CD4-positive, alpha-beta memory T cell (primary cell): ENCODE results near the gene EOGT. TPM values are rescaled to one million over a fixed set of nuclear protein-coding genes. Genes with fewer than 3 reads are reported as not detected.

Source experiments
- CTCF ChIA-PET: fragments of 350-600 bp; sonication (Branson Sonifier 250); formaldehyde crosslinking; loops from one replicate; lab custom pipeline; 2021; ENCODE audit warnings: inconsistent platforms; ENCODE audit not compliant: partially characterized antibody; lab: Charles Lee
- POLR2A ChIA-PET: fragments of 350-600 bp; sonication (Branson Sonifier 250); formaldehyde crosslinking; loops from one replicate; lab custom pipeline; 2021; ENCODE audit not compliant: partially characterized antibody; lab: Charles Lee
- DNase-seq, 5 donors: peaks; one replicate each; pipeline versions ENCODE4 v3.0.0 to v3.0.0-alpha.2; 2020 to 2022; ENCODE audit warnings: mixed read lengths in 1 of 5
- H3K27ac ChIP-seq: one replicate; pipeline ENCODE4 v1.7.0; 2013; ENCODE audit warnings: low read depth, low read length
- H3K27me3 ChIP-seq: 2 replicates; pipeline ENCODE4 v1.7.0; 2013; ENCODE audit warnings: mild to moderate bottlenecking, low read length, moderate library complexity; ENCODE audit not compliant: insufficient read depth
- H3K36me3 ChIP-seq: 2 replicates; pipeline ENCODE4 v1.7.0; 2013; ENCODE audit warnings: mild to moderate bottlenecking, low read length, moderate library complexity; ENCODE audit not compliant: insufficient read depth
- H3K4me1 ChIP-seq: 2 replicates; pipeline ENCODE4 v1.7.0; 2013; ENCODE audit warnings: mild to moderate bottlenecking, low read length, moderate library complexity; ENCODE audit not compliant: insufficient read depth
- H3K4me3 ChIP-seq, 2 donors: one replicate each; pipeline ENCODE4 v1.7.0; 2013; ENCODE audit warnings: low read length in 2 of 2, mild to moderate bottlenecking in 1 of 2
- H3K9me3 ChIP-seq, 2 donors: one replicate each; pipeline ENCODE4 v1.7.0; 2013; ENCODE audit warnings: low read length in 2 of 2, control low read depth in 1 of 2; ENCODE audit not compliant: control insufficient read depth in 1 of 2
- H3K27ac Mint-ChIP-seq, 7 donors: one replicate each; pipeline ENCODE4 v1.8.0; 2020 to 2021; ENCODE audit warnings: mixed read lengths in 7 of 7, mild to moderate bottlenecking in 6 of 7, inconsistent platforms in 3 of 7, moderate library complexity in 3 of 7
- H3K27me3 Mint-ChIP-seq, 2 donors: one replicate each; pipeline ENCODE4 v1.8.0; 2020 to 2021; ENCODE audit warnings: mixed read lengths in 2 of 2
- H3K36me3 Mint-ChIP-seq, 2 donors: one replicate each; pipeline ENCODE4 v1.8.0; 2020 to 2021; ENCODE audit warnings: mixed read lengths in 2 of 2, inconsistent platforms in 1 of 2, mild to moderate bottlenecking in 1 of 2
- H3K4me1 Mint-ChIP-seq, 4 donors: one replicate each; pipeline ENCODE4 v1.8.0; 2020 to 2021; ENCODE audit warnings: mixed read lengths in 4 of 4, mild to moderate bottlenecking in 1 of 4
- H3K4me3 Mint-ChIP-seq, 8 donors: one replicate each; pipeline ENCODE4 v1.8.0; 2020 to 2021; ENCODE audit warnings: mixed read lengths in 8 of 8, mild to moderate bottlenecking in 7 of 8, moderate library complexity in 6 of 8, inconsistent platforms in 3 of 8
- H3K9me3 Mint-ChIP-seq, 8 donors: one replicate each; pipeline ENCODE4 v1.8.0; 2020 to 2021; ENCODE audit warnings: mixed read lengths in 8 of 8, mild to moderate bottlenecking in 5 of 8, inconsistent platforms in 3 of 8, moderate library complexity in 1 of 8
- intact Hi-C: fragments of 100-400 bp; cut with micrococcal nuclease; formaldehyde crosslinking; loops from one replicate; pipeline ENCODE4 v1.15.1; 2023
- polyA plus RNA-seq, 2 donors: library from polyadenylated mRNA; unstranded; fragments of 300-500 nt; fragmentation: Illumina TruSeq; gene quantifications; one replicate each; pipeline ENCODE4 v1.2.3, GENCODE V29; 2021
- total RNA-seq, 2 experiments: library from RNA; stranded (reverse); gene quantifications; one replicate each; pipeline ENCODE4 v1.2.3, GENCODE V29; 2021

EOGT gene
- total and polyA plus RNA-seq, 4 experiments from 2014 or later: 8.2 to 28.6 (median 18.0) TPM

GRCh38 chr3:69005071-69005790 lies 8.3 kb downstream of the EOGT start:
- intact Hi-C loops: no loop called here
- peaks cover 25% of the 10 kb centered on the region for H3K36me3 ChIP-seq
- no peak overlapping the region for H3K27ac ChIP-seq
- H3K9me3 ChIP-seq: no peaks in the 10 kb centered on the region
- peaks cover 2 to 10% (median 4%) of the 10 kb centered on the region in 4 donors for H3K4me1 Mint-ChIP-seq
- no peaks in the 10 kb centered on the region for H3K27me3 Mint-ChIP-seq
- peak overlapping the region in 2 of 7 donors; percentile 56 to 57 for H3K27ac Mint-ChIP-seq
- H3K4me3 ChIP-seq: no peak overlapping the region
- H3K4me1 ChIP-seq: no peaks in the 10 kb centered on the region
- no peaks in the 10 kb centered on the region for H3K9me3 Mint-ChIP-seq
- H3K4me3 Mint-ChIP-seq: no peak overlapping the region
- H3K36me3 Mint-ChIP-seq: peaks cover 57 to 66% of the 10 kb centered on the region in 2 donors
- ChIA-PET POLR2A (interaction anchor here (0.6 to 1.4 kb wide), 2 partner anchors 9 to 47 kb away, joined by 3 read pairs; partner anchors contain the start of gene EOGT), CTCF (no interaction called here)
- no peak for DNase-seq
- no peaks in the 10 kb centered on the region for H3K27me3 ChIP-seq

- H3K36me3 Mint-ChIP-seq: peaks cover 57 to 71% of the 10 kb centered on the region in 2 donors
- Histone ChIP-seq H3K36me3 (peaks cover 33% of the 10 kb centered on the region), H3K27ac (no peak overlapping the region), H3K9me3 (no peaks in the 10 kb centered on the region), H3K4me1 (no peaks in the 10 kb centered on the region), H3K4me3 (no peak overlapping the region), H3K27me3 (no peaks in the 10 kb centered on the region)
- H3K27ac Mint-ChIP-seq: no peak overlapping the region
- ChIA-PET CTCF (no interaction called here), POLR2A (interaction anchor here (1.4 kb wide), 1 partner anchor 10 kb away, joined by 3 read pairs; the partner anchor contains the start of gene EOGT)
- no peaks in the 10 kb centered on the region for H3K9me3 Mint-ChIP-seq
- intact Hi-C loops: no loop called here
- H3K4me1 Mint-ChIP-seq: peaks cover 0 to 6% (median 2%) of the 10 kb centered on the region in 4 donors
- no peaks in the 10 kb centered on the region for H3K27me3 Mint-ChIP-seq
- no peak for DNase-seq
- H3K4me3 Mint-ChIP-seq: no peak overlapping the region
These were observed 9.3 kb downstream of the EOGT start for GRCh38 chr3:69004138-69004537.

GRCh38 chr3:68999605-69000004 lies 13.9 kb downstream of the EOGT start:
- intact Hi-C loops: no loop called here
- Histone ChIP-seq H3K9me3 (no peaks in the 10 kb centered on the region), H3K4me1 (no peaks in the 10 kb centered on the region), H3K27me3 (no peaks in the 10 kb centered on the region), H3K4me3 (no peak overlapping the region), H3K36me3 (peaks cover 23% of the 10 kb centered on the region), H3K27ac (no peak overlapping the region)
- Mint-ChIP-seq H3K27ac (peak overlapping the region in 2 of 7 donors; percentile 6 to 38), H3K4me3 (no peak overlapping the region), H3K4me1 (peaks cover 0 to 5% (median 0%) of the 10 kb centered on the region in 4 donors), H3K27me3 (no peaks in the 10 kb centered on the region), H3K36me3 (peaks cover 57 to 75% of the 10 kb centered on the region in 2 donors), H3K9me3 (no peaks in the 10 kb centered on the region)
- DNase-seq: no peak
- ChIA-PET POLR2A (no interaction called here), CTCF (no interaction called here)

GRCh38 chr3:68999158-68999557 lies 14.3 kb downstream of the EOGT start:
- Mint-ChIP-seq H3K4me1 (peaks cover 0 to 5% (median 0%) of the 10 kb centered on the region in 4 donors), H3K27ac (no peak overlapping the region), H3K36me3 (peaks cover 55 to 75% of the 10 kb centered on the region in 2 donors), H3K9me3 (no peaks in the 10 kb centered on the region), H3K27me3 (no peaks in the 10 kb centered on the region), H3K4me3 (no peak overlapping the region)
- ChIA-PET CTCF (no interaction called here), POLR2A (no interaction called here)
- Histone ChIP-seq H3K9me3 (no peaks in the 10 kb centered on the region), H3K27ac (no peak overlapping the region), H3K36me3 (peaks cover 21% of the 10 kb centered on the region), H3K27me3 (no peaks in the 10 kb centered on the region), H3K4me3 (no peak overlapping the region), H3K4me1 (no peaks in the 10 kb centered on the region)
- DNase-seq: no peak
- intact Hi-C loops: no loop called here

GRCh38 chr3:68997887-68998286 lies 15.6 kb downstream of the EOGT start:
- peak overlapping the region in 1 of 7 donors; percentile 61 for H3K27ac Mint-ChIP-seq
- intact Hi-C loops: no loop called here
- DNase-seq: no peak
- no peaks in the 10 kb centered on the region for H3K27me3 Mint-ChIP-seq
- no peaks in the 10 kb centered on the region for H3K9me3 ChIP-seq
- POLR2A ChIA-PET: no interaction called here
- H3K36me3 Mint-ChIP-seq: peaks cover 56 to 76% of the 10 kb centered on the region in 2 donors
- no peak overlapping the region for H3K27ac ChIP-seq
- peaks cover 16% of the 10 kb centered on the region for H3K36me3 ChIP-seq
- no peaks in the 10 kb centered on the region for H3K27me3 ChIP-seq
- CTCF ChIA-PET: no interaction called here
- no peaks in the 10 kb centered on the region for H3K4me1 ChIP-seq
- H3K4me3 ChIP-seq: no peak overlapping the region
- H3K9me3 Mint-ChIP-seq: no peaks in the 10 kb centered on the region
- H3K4me3 Mint-ChIP-seq: no peak overlapping the region
- H3K4me1 Mint-ChIP-seq: peaks cover 0 to 5% (median 0%) of the 10 kb centered on the region in 4 donors

GRCh38 chr3:68996356-68996995 lies 17.0 kb downstream of the EOGT start:
- H3K9me3 Mint-ChIP-seq: no peaks in the 10 kb centered on the region
- ChIA-PET CTCF (no interaction called here), POLR2A (no interaction called here)
- peaks cover 61 to 81% of the 10 kb centered on the region in 2 donors for H3K36me3 Mint-ChIP-seq
- no peak for DNase-seq
- no peaks in the 10 kb centered on the region for H3K4me1 ChIP-seq
- peaks cover 17% of the 10 kb centered on the region for H3K36me3 ChIP-seq
- no peak overlapping the region for H3K27ac ChIP-seq
- no peak overlapping the region for H3K27ac Mint-ChIP-seq
- H3K4me1 Mint-ChIP-seq: peaks cover 0 to 3% (median 0%) of the 10 kb centered on the region in 4 donors
- H3K9me3 ChIP-seq: no peaks in the 10 kb centered on the region
- no peaks in the 10 kb centered on the region for H3K27me3 ChIP-seq
- intact Hi-C loops: no loop called here
- H3K4me3 ChIP-seq: no peak overlapping the region
- no peak overlapping the region for H3K4me3 Mint-ChIP-seq
- no peaks in the 10 kb centered on the region for H3K27me3 Mint-ChIP-seq

- Mint-ChIP-seq H3K36me3 (peaks cover 71 to 73% of the 10 kb centered on the region in 2 donors), H3K27me3 (no peaks in the 10 kb centered on the region), H3K4me1 (no peaks in the 10 kb centered on the region), H3K9me3 (no peaks in the 10 kb centered on the region), H3K27ac (no peak overlapping the region), H3K4me3 (no peak overlapping the region)
- Histone ChIP-seq H3K27ac (no peak overlapping the region), H3K4me3 (no peak overlapping the region), H3K9me3 (no peaks in the 10 kb centered on the region), H3K36me3 (peaks cover 15% of the 10 kb centered on the region), H3K27me3 (no peaks in the 10 kb centered on the region), H3K4me1 (no peaks in the 10 kb centered on the region)
- ChIA-PET CTCF (no interaction called here), POLR2A (no interaction called here)
- intact Hi-C loops: no loop called here
- DNase-seq: no peak
These were observed 24.7 kb downstream of the EOGT start for GRCh38 chr3:68988740-68989139.
